HAP-1 (cell line): ENCODE results near the gene CDC42BPG.
A peak's percentile ranks its signal among the peaks of the same experiment; 100 is the strongest.

Experiments used
- DNase-seq, 2 experiments: peaks; one replicate each; pipeline ENCODE4 v3.0.0-alpha.2; 2016 to 2020; ENCODE audit warnings: low spot score in 2 of 2
- H3K27me3 ChIP-seq: fragments of 250-450 bp; sonication (Bioruptor Pico); 2 replicates; pipeline ENCODE4 v1.5.1; 2020; ENCODE audit warnings: low read depth, mild to moderate bottlenecking, moderate library complexity
- H3K36me3 ChIP-seq: fragments of 250-450 bp; sonication (Bioruptor Pico); replicated peaks from 2 replicates; pipeline ENCODE4 v1.5.1; 2020; ENCODE audit warnings: mild to moderate bottlenecking
- H3K4me1 ChIP-seq: fragments of 250-450 bp; sonication (Bioruptor Pico); 2 replicates; pipeline ENCODE4 v1.5.1; 2020; ENCODE audit warnings: mild to moderate bottlenecking
- H3K4me3 ChIP-seq: fragments of 250-450 bp; sonication (Bioruptor Pico); 2 replicates; pipeline ENCODE4 v1.5.1; 2020; ENCODE audit warnings: mild to moderate bottlenecking, moderate library complexity
- H3K9me3 ChIP-seq: fragments of 250-450 bp; sonication (Bioruptor Pico); 2 replicates; pipeline ENCODE4 v1.5.1; 2020; ENCODE audit warnings: mild to moderate bottlenecking, moderate library complexity
- in situ Hi-C: fragments of 300-500 bp; cut with MboI; formaldehyde crosslinking; loops from 3 replicates; pipeline ENCODE4 v1.14.3; 2020; ENCODE audit warnings: low sequenced_read_pairs, inconsistent platforms, mixed read lengths

CDC42BPG gene

DNA sequence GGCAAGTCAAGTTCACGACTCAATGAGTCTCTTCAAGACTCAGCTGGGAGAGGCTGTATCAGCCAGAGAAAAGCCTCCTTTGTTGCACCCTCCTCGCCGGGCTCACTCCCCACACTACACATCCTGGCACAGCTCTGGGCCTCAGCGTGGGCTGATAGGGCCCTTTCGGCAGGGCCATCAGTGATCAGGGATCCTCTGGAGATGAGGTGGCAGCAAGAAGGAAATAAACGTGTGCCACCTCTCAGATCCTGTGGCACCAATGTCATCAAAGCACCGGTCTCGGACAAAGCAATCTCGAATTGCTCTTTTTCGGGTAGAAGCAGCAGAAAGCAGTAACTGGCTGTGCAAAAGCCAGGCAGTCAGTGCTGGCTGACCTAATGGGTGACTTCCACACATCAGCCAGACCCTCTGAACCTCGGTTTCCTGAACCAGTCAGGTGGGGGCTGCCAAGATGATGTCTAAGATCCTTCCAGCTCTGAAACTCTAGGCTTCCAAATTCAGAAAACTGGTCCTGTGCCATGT lies 31.8 kb upstream of the CDC42BPG start:
- peak overlapping the region; percentile 92; the same call in 1 of the 2 replicates for H3K4me3 ChIP-seq
- no peak for DNase-seq
- no peaks in the 10 kb centered on the region for H3K9me3 ChIP-seq
- peaks cover 7% of the 10 kb centered on the region for H3K36me3 ChIP-seq
- H3K4me1 ChIP-seq: peaks cover 8% of the 10 kb centered on the region
- no peaks in the 10 kb centered on the region for H3K27me3 ChIP-seq
- in situ Hi-C loops: no loop called here

DNA sequence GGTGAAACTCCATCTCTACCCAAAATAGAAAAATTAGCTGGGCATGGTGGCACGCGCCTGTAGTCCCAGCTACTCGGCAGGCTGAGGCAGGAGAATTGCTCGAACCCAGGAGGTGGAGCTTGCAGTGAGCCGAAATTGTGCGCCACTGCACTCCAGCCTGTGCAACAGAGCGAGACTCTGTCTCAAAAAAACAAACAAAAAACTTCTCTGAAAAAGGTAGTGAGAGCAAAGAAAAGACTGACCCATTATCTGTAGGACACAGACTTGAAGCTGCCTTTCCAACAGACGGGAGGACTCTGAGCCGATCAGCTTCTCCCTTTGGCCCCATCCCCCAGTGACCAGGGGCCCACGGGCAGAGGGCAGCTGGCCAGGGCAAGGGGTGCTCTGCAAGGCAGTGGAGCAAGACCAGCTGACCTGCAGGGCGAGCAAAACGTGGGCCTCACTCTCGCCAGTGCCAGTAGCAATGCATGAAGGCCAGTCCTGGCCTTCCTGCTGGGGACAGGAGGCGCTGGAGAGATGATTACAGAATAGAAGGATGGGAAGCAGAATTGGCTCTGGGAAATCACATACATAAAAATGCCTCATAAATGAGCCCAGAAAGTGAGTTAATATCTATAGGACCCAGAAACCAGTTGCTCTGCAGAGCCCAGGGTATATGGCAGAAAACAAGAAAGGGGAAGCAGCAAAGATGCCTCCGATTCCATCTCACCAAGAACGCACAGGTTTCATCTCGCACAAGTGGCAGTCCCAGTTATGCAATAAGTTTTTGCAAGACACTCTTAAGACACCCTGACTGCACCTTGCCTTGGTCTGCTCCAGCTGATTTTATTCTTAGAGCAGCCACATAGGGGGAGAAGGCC lies 31.1 kb upstream of the CDC42BPG start:
- no peak overlapping the region for H3K4me3 ChIP-seq
- no peaks in the 10 kb centered on the region for H3K9me3 ChIP-seq
- peaks cover 8% of the 10 kb centered on the region for H3K4me1 ChIP-seq
- H3K36me3 ChIP-seq: peaks cover 7% of the 10 kb centered on the region
- H3K27me3 ChIP-seq: no peaks in the 10 kb centered on the region
- in situ Hi-C loops: no loop called here
- DNase-seq: no peak

DNA sequence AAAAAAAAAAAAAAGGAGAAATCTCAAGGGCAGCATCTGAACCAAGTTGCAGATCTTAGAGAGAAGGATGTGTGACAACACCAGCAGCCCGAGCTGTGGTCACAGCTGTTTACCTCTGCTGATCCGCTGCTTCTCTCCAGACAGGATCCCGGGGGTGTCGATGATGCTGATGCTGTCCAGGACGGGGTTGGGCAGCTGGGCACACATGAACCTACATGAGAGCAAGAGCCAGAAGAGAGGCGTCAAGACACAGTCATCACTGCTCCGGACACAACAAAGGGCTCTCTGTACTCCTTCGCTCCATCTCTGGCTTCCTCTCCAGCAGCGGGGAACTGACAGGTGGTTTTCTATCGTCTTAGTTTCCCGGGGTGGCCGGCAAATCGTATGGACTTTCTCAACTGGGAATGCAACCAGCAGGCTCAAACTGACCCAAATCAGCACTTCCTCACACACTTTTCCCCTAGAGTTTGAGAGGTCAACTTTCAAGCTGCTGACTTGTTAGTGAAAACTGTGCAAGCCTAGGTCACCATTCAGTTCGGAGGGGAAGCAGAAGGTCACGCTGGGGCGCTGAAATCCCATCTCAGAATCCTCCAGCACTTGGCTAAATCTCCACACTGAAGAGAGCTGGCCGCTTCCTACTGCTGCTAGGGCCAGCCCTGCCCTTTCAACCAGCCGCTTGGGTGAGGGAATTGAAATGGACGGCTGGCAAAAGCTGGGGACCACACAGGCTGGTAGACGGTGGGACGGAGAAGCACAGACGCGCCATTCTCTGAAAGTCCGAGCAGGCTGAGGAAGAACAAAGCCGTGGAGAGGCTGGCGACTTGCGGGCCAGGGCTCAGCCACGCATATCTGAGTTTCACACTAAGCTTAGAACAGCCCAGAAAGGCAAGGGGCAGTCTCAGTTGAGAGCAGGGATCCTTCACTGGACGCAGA lies 30.1 kb upstream of the CDC42BPG start:
- DNase-seq: no peak
- no peak overlapping the region for H3K4me3 ChIP-seq
- peaks cover 7% of the 10 kb centered on the region for H3K36me3 ChIP-seq
- H3K9me3 ChIP-seq: no peaks in the 10 kb centered on the region
- no peaks in the 10 kb centered on the region for H3K27me3 ChIP-seq
- H3K4me1 ChIP-seq: peaks cover 6% of the 10 kb centered on the region
- in situ Hi-C loops: no loop called here

DNA sequence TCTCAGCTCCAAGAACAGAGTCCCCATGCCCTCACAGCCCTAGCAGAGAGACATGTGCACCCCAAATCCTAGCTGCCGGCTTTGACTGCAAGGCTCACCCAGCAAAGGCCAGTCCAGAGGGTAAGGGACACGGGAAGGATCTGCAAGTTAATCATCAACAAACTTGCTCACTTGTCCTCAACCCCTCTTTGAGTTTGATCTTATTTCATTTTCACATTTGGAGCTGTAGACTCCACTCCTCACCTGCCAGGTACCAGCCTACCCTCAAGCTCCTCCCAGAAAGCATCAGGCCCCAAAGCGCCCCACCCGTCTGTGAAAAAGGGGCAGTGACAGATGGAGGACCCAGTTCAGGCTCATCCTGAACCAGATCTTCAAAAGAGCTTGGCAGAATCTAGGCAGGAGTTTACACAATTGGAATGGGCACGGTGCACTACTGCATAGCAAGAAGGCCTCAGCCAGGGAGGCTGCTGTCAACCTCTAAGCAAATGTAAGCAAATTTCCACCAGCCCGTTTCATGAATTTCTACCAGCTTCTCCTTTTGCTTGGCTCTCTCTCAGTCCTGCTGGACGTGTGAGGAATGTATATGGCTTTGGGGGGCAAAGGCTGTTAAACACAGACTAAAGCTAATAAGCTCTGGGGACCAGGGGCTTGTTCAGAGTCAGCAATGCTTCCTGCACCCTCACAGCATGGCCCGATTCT lies 28.5 kb upstream of the CDC42BPG start:
- Histone ChIP-seq H3K36me3 (peaks cover 7% of the 10 kb centered on the region), H3K9me3 (no peaks in the 10 kb centered on the region), H3K4me3 (no peak overlapping the region), H3K4me1 (peaks cover 3% of the 10 kb centered on the region; the same call in 1 of the 2 replicates), H3K27me3 (no peaks in the 10 kb centered on the region)
- no peak for DNase-seq
- in situ Hi-C loops: no loop called here

DNA sequence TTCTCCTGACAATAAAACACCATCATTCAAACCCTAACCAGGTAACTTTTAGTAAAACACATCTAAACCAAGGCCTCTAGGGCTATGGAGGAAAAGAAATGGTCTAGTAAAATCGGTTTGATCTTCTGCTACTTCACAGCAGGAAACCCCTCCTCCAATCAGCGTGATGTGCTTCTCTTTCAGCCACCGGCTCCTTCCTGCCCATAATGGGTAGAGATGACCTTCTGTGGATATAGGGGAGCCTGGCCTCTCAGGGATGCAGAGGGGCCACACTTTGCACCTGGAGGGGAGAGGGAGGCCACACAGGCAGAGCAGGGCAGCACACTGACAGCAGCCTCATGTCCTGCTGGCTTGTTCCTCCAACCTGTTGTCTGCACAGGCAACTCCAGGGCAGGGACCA lies 27.0 kb upstream of the CDC42BPG start:
- Histone ChIP-seq H3K27me3 (no peaks in the 10 kb centered on the region), H3K9me3 (no peaks in the 10 kb centered on the region), H3K36me3 (peaks cover 7% of the 10 kb centered on the region), H3K4me1 (no peaks in the 10 kb centered on the region; the same call in 1 of the 2 replicates), H3K4me3 (no peak overlapping the region)
- in situ Hi-C loops: no loop called here
- DNase-seq: no peak

DNA sequence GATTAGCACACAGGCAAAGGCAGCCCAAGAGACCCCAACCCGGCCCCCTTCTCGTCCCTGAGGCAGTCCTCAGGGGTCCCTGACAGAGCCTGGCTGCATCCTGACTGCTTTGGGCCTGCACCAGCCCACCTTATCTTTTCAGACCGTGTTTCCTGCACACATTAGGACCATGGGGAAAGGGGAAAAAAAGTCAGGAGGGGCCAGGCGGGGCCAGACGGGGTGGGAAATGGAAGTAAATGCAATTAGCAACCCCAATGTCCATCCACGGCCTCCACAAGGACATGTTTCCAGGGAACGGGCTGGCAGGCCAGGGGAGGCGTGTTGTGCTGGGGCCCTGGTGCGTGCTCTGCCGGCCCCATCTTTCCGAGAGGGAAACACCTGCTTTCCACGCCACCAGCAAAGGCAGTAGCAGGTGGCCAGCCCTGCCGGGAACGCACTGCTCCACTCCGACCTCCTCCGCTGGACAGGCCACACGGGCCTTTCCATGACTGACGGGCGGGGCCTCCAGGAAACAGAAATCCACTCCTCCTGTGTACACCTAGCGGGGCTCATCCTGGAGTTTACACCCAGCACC lies 26.5 kb upstream of the CDC42BPG start:
- H3K9me3 ChIP-seq: no peaks in the 10 kb centered on the region
- DNase-seq: no peak
- no peaks in the 10 kb centered on the region for H3K27me3 ChIP-seq
- H3K4me3 ChIP-seq: no peak overlapping the region
- H3K4me1 ChIP-seq: no peaks in the 10 kb centered on the region
- in situ Hi-C loops: no loop called here
- peaks cover 7% of the 10 kb centered on the region for H3K36me3 ChIP-seq

DNA sequence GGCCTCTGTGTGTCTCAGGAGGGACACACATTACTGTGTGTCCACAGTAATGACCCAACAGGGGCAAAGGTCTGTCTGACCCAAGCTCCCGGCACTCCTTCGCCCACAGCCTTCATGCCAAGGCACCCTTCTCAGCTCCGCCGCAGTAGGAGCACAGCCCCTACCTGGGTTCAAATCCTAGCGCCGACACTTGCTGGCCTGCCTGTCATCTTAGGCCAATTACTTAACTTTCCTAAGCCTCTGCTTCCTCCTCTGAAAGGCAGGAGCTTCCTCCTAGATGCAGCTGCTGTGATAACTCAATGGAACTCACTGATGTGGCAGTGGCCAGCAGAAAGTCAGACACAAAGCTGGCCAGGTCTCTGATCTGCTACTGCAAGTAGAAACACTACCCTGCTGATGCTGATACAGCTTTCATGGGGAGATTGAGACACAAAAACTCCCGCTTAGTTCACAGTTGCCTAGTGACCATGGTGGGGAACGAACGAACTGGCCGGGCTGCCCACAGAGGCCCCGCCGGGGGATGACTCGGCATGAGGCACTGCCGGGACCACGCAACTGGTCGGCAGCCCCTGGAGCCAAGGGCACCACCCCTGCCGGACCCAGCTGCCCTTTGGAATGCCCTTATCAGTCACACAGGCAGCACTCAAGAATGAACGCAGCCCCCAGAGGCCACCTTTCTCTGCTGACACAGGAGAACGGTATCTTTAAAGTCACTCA lies 25.9 kb upstream of the CDC42BPG start:
- no peaks in the 10 kb centered on the region for H3K4me1 ChIP-seq
- no peak overlapping the region for H3K4me3 ChIP-seq
- no peaks in the 10 kb centered on the region for H3K9me3 ChIP-seq
- no peaks in the 10 kb centered on the region for H3K27me3 ChIP-seq
- in situ Hi-C loops: no loop called here
- DNase-seq: no peak
- peaks cover 7% of the 10 kb centered on the region for H3K36me3 ChIP-seq

DNA sequence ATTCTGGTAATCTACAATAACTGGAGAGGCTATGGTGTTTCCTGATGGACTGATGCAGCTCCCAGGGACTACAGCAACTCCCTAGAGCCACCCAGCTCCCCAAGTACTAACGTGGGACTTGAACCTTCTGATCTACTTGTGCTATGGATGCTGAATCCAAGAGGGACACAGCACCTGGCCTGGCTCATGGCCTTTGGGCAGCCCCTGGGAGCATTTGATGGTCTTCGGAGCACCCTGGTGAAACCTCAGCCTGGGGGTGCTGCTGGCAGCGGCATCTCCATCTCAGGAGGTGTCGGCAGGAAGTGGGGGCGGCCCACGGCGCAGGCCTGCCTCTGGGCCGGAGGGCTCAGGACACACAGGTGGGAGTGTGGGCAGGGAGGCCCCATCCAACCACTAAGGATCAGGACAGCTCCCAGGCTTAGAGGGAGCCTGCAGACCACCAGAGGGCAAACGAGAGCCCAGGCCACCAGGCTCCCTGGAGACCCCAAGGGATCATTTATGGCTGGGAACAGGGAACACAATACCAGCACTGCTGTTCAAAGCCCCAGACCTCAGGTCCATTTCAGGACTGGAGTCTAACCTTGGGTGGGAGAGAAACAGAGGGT lies 25.2 kb upstream of the CDC42BPG start:
- H3K4me1 ChIP-seq: no peaks in the 10 kb centered on the region

DNA sequence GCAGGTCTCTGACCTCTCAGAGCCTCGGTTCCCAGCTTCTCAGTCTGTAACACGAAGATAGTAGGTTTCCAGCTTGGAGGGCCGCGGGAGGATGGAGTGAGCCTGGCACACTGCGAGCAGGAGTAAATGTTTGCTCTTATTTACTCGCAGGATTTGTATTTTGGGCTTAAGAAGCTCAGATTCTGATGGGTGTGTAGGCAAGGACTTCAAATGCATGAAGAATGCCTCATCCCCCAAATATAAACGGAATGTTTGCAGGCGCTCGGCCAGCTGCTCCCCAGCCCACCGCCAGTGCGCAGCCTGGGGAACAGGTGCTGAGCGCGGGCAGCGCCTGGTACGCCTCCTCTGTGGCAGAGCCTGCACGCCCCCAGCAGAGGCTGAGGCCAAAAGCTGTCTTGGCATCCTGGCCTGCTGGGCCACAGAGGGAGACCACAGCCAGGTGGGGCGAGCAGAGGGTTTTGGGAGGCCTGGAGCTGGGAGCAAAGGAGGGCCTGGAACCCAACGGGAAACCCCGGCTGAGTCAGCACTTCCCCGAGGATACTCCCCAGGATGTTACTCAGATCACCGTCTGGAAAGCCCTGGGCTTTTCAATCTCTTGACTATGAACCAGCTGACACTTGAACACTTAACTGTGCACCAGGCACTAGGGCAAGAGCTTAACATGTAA lies 24.6 kb upstream of the CDC42BPG start:
- Histone ChIP-seq H3K36me3 (peaks cover 5% of the 10 kb centered on the region), H3K27me3 (no peaks in the 10 kb centered on the region), H3K4me3 (no peak overlapping the region), H3K4me1 (no peaks in the 10 kb centered on the region), H3K9me3 (no peaks in the 10 kb centered on the region)
- DNase-seq: no peak
- in situ Hi-C loops: no loop called here

More for the DNA sequence above, 25.2 kb upstream of the CDC42BPG start:
- peaks cover 7% of the 10 kb centered on the region for H3K36me3 ChIP-seq
- no peaks in the 10 kb centered on the region for H3K9me3 ChIP-seq
- H3K4me3 ChIP-seq: no peak overlapping the region
- in situ Hi-C loops: no loop called here
- H3K27me3 ChIP-seq: no peaks in the 10 kb centered on the region
- DNase-seq: peak; percentile 18 to 62

DNA sequence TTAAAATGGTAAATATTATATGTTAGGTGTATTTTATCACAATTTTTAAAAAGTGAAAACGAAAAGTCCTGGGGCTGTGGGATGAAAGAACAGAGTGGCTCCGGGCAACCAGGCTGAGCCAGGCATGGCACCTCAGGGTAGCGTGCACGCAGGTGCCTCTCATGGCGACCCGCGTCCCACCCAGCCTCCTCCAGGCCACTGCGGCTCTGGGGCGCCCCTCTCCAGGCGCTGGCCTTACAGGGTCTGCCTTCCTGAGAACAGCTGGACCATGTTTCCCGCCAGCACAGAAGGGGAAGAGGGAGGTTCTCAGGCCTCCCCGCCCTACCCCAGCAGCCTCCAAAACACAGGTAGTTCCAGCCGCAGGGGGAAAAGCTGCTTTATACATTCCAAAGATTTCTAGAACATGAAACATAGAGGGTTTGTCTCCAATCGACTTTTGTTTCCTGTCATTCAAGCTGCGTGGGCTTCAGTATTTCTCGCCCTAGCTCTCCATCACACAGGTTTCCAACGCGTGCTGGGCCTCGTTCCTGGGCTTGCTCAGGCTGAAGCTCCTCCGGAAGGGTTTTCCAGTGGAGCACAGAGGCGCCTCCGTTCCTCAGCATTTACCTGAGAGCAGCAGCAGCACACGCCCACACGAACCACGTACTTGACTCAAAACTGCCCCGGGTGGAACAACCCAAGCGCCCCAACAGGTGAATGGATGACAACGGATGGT lies 23.5 kb upstream of the CDC42BPG start:
- peaks cover under 1% of the 10 kb centered on the region for H3K36me3 ChIP-seq
- no peaks in the 10 kb centered on the region for H3K9me3 ChIP-seq
- H3K27me3 ChIP-seq: no peaks in the 10 kb centered on the region
- no peak overlapping the region for H3K4me3 ChIP-seq
- no peaks in the 10 kb centered on the region for H3K4me1 ChIP-seq
- in situ Hi-C loops: no loop called here
- no peak for DNase-seq

DNA sequence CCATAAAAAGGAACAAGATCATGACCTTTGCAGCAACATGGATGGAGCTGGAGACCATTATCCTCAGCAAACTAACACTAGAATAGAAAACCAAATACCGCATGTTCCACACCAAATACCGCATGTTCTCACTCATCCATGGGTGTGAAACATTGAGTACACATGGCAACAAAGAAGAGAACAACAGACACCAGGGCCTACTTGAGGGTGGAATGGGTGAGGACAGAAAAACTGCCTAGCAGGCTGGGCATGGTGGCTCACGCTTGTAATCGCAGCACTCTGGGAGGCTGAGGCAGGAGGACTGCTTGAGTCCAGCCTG lies 21.7 kb upstream of the CDC42BPG start:
- no peaks in the 10 kb centered on the region; the same call in 1 of the 2 replicates for H3K36me3 ChIP-seq
- H3K4me1 ChIP-seq: no peaks in the 10 kb centered on the region
- no peak overlapping the region for H3K4me3 ChIP-seq
- H3K9me3 ChIP-seq: no peaks in the 10 kb centered on the region
- H3K27me3 ChIP-seq: no peaks in the 10 kb centered on the region
- no peak for DNase-seq
- in situ Hi-C loops: no loop called here
